ENCODE measurements around the gene NUP98.
"Not testable (repeated sequence)": the region's sequence is repeated elsewhere in the genome, so short reads cannot be mapped to it uniquely, and the experiment has no call there.

The NUP98 gene

GRCh38 chr11:3775736-3776406, 21.5 kb downstream of the NUP98 start:
- in situ Hi-C loops (cut with MboI; ENCODE audit: low sequenced_read_pairs, unreplicated experiment), result no loop called here
- DNase-seq (ENCODE audit: low spot score), result no peak
- no peak for TF ChIP-seq CTCF (IDR thresholded peaks at IDR 0.05; ENCODE audit: borderline replicate concordance, control extremely low read depth, extremely low read depth, insufficient read depth, missing control alignments)

GRCh38 chr11:3773180-3773579, 24.2 kb downstream of the NUP98 start:
- no peak for DNase-seq (ENCODE audit: low spot score)
- in situ Hi-C loops (cut with MboI; ENCODE audit: low sequenced_read_pairs, unreplicated experiment), result no loop called here
- no peak for TF ChIP-seq CTCF (IDR thresholded peaks at IDR 0.05; ENCODE audit: borderline replicate concordance, control extremely low read depth, extremely low read depth, insufficient read depth, missing control alignments)

- no peak for DNase-seq (ENCODE audit: low spot score)
- in situ Hi-C loops (cut with MboI; ENCODE audit: low sequenced_read_pairs, unreplicated experiment), result no loop called here
- no peak for TF ChIP-seq CTCF (IDR thresholded peaks at IDR 0.05; ENCODE audit: borderline replicate concordance, control extremely low read depth, extremely low read depth, insufficient read depth, missing control alignments)
These were observed 29.8 kb downstream of the NUP98 start for GRCh38 chr11:3767536-3767935.

GRCh38 chr11:3766836-3767235, 30.5 kb downstream of the NUP98 start:
- in situ Hi-C loops (cut with MboI; ENCODE audit: low sequenced_read_pairs, unreplicated experiment); DNase-seq (ENCODE audit: low spot score): not testable (repeated sequence)

GRCh38 chr11:3764266-3764665, 33.1 kb downstream of the NUP98 start:
- TF ChIP-seq CTCF (IDR thresholded peaks at IDR 0.05; ENCODE audit: borderline replicate concordance, control extremely low read depth, extremely low read depth, insufficient read depth, missing control alignments), result no peak
- DNase-seq (ENCODE audit: low spot score), result no peak
- in situ Hi-C loops (cut with MboI; ENCODE audit: low sequenced_read_pairs, unreplicated experiment), result no loop called here

GRCh38 chr11:3755151-3755550, 42.2 kb downstream of the NUP98 start:
- in situ Hi-C loops (cut with MboI; ENCODE audit: low sequenced_read_pairs, unreplicated experiment), result no loop called here
- DNase-seq (ENCODE audit: low spot score), result no peak
- TF ChIP-seq CTCF (IDR thresholded peaks at IDR 0.05; ENCODE audit: borderline replicate concordance, control extremely low read depth, extremely low read depth, insufficient read depth, missing control alignments), result no peak

GRCh38 chr11:3753110-3753509, 44.2 kb downstream of the NUP98 start:
- in situ Hi-C loops (cut with MboI; ENCODE audit: low sequenced_read_pairs, unreplicated experiment), result no loop called here
- TF ChIP-seq CTCF (IDR thresholded peaks at IDR 0.05; ENCODE audit: borderline replicate concordance, control extremely low read depth, extremely low read depth, insufficient read depth, missing control alignments), result no peak
- DNase-seq (ENCODE audit: low spot score), result no peak
